Hematopoietic multipotent progenitor cell treated with erythropoietin and hydrocortisone succinate and interleukin-3 and kit ligand, for 17 days (in vitro differentiated cells): ENCODE measurements around the gene TM4SF5.
A peak's percentile ranks its signal among the peaks of the same experiment; 100 is the strongest.
"Not testable (repeated sequence)": the region's sequence is repeated elsewhere in the genome, so short reads cannot be mapped to it uniquely, and the experiment has no call there.

Experiments
- DNase-seq: peaks from one replicate; pipeline ENCODE4 v3.0.0-alpha.2; 2015; ENCODE audit warnings: low spot score

TM4SF5 gene

DNA sequence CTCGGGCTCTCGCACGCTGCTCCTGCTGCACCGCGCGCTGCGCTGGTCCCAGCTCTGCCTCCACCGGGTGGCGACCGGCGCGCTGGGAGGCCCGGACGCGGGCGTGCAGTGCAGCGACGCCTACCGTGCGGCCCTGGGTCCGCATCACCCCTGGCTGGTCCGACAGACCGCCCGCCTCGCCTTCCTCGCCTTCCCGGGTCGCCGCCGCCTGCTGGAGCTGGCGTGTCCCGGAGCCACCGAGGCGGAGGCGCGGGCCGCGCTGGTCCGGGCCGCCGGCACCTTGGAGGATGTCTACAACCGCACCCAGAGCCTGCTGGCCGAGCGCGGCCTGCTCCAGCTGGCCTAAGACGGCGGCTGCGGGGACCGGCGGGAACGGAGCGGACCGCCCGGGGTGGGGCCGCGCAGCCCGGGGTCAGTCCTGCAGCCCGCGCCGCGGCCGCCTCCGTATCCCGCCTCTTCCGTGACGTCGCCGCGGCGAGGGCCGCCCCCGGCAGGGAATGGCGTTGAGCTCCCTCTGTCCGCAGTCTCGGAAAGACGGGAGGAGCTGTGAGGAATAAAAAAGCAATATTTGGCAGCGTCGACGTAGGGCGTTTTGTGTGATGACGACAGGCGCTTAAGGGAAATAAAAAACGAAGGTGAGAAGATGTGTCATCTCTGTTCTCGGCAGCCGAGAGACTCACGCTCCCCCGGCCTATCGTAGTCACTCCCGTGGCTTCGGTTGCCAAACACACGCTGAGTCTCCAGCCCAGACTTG, 18.4 kb downstream of the TM4SF5 start:
- DNase-seq = peak; percentile 81

DNA sequence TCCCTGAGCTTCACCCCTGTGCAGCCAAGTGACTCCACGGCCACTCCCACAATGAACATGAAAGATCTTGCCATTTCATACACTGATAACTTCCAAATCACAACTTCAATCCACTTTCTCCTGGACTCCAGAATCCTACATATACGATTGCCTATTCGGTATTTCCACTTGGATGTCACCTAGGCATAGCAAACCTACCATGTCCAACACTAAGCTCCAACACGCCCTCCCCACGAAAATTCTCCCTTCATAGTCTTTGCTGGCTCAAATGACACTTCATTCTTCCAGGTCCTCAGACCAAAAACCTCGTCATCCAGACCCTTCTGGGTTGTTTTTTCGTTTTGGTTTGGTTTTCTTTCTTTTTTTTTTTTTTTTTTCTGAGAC, 19.0 kb downstream of the TM4SF5 start:
- no peak for DNase-seq

DNA sequence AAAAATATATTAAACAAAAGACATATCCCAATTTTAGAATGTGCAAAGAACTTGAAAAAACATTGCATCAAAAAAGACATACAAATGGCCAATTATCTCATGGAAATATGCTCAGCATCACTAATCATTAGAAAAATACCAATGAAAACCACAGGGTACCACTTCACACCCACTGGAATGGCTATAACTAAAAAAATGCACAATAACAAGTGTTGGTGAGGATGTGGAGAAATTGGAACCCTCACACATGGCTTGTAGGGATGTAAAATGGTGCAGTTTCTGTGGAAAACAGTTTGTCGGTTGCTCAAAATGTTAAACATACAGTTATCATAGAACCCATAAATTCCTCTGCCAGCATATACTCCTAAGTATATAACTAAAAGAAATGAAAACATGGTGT, 23.5 kb downstream of the TM4SF5 start:
- DNase-seq = no peak

DNA sequence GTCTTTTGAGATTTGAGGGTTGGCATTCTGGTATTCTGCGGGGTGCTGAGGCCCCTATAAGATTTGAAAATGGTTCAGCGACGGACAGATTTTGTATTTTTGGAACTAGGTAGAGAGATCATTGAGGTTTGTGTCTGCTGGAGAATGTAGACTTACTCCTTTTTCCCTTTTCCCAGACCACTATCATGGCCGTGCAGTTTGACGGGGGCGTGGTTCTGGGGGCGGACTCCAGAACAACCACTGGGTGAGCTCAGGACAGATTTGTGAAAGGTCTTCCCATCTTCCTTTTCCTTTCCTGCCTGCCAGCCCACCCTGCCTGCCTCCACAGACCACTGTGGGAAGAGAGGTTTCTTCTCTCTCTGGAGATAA, 24.9 kb downstream of the TM4SF5 start:
- DNase-seq = peak; percentile 42

DNA sequence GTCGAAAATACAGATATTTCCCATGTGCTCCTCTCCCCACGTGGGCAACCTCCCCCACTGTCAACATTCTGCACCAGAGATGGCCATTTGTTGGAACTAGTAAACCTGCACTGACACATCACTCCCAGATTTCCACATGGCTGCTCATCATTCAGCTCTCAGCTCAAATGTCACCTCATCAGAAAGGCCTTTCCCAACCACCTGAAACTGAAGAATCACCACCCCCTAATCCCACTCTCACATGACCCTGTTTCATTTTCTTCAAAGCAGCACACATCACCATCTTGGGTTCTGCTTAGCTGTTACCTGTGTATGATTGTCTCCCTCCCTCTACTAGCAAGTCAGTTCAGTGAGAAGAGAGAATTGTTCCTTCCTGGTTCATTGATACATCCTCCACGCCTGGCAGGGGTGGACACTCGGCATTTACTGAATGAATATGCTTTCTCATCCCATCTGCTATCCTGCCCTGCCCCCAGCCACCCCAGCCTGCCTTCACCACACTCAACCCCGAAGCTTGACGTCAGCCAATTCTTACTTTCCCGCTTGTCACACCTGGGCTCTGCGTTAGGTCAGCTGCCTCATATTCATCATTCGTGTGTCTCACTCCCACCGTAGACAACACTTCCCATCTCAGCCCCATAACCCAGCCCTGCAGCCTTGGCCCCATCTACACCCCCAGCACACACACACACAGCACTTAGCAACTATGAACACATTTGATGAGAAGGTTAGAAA, 28.9 kb downstream of the TM4SF5 start:
- no peak for DNase-seq

DNA sequence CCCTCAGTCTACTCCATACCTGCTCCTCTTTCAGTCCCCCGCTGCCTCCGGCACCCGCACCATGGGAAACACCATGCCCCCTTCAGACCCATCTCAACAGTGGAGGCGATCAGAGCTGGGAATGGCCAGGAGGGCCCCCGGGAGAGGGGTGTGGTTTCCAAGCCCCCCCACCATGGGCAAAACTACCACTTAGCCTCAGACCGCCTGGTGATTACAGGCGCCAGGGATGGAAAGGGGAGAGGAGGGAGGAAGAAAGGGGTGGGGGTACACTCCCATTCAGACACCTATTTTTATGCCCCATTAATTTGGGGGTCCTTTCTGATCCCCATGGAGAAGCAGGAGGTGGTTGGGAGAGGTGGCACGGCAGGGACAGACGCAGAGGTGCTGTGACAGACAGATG, 30.5 kb downstream of the TM4SF5 start, which contains the start of gene C17orf114:
Gene C17orf114, minus strand, starts transcription at position 101 of the 400 bp plus-strand sequence.
- DNase-seq = no peak

DNA sequence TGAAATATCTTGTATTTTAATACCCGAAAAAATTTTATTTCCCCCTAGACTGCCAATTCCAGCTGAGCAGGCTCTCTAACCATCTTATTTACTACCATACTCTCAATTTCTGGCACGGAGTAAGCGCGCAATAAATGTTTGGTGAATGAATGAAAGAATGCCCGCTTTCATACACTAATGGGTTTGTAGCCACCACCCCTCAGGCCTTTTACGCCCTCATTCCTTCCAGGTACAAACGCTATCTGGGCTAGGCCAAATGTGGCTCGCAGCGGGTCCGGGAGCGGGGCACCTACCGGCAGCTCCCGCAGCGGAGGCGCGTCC, 34.7 kb downstream of the TM4SF5 start:
- no peak for DNase-seq

DNA sequence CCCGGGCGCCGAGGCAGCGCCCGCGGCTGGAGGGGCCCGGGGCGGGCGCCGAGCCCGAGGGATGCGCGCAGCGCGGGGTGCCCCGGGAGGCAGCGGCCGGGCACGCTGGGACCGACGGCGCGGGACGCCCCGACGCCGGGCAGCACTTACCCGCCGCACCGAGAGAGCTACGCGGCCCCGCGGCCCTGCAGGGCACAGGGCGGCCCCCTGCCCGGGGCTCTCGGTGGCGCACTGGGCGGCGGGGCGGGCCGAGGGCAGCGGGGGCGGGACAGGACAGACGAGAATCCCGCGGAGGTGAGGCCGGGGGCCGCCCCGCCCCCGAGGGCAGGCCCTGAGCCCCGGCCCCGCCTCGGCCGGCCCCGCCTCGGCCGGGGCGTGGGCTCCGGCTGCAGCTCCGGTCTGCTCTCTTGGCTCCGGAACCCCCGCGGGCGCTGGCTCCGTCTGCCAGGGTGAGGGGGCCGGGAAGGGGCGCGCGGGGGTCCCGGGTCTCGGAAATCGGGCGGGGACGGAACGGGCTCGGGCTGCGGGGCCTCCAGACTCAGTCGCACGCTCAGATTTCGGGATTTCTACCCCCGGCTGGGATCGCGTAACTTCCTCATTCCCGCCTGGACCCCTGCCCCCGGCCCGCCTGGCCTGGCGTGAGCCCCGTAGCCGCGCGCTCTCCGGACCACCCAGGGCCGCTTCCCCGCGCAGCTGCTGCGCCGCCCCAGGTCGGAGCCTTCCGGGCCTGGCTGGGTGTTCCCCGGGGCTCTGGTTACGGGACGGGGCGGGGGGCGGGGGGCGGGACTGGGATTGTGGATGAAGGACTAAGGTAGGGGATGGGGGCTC, 35.3 kb downstream of the TM4SF5 start, which contains the start of gene PLD2:
Gene PLD2, plus strand, starts transcription at position 376 of the 828 bp plus-strand sequence. CDS start 621 bp downstream, outside the sequence.
- DNase-seq = peak; percentile 62

DNA sequence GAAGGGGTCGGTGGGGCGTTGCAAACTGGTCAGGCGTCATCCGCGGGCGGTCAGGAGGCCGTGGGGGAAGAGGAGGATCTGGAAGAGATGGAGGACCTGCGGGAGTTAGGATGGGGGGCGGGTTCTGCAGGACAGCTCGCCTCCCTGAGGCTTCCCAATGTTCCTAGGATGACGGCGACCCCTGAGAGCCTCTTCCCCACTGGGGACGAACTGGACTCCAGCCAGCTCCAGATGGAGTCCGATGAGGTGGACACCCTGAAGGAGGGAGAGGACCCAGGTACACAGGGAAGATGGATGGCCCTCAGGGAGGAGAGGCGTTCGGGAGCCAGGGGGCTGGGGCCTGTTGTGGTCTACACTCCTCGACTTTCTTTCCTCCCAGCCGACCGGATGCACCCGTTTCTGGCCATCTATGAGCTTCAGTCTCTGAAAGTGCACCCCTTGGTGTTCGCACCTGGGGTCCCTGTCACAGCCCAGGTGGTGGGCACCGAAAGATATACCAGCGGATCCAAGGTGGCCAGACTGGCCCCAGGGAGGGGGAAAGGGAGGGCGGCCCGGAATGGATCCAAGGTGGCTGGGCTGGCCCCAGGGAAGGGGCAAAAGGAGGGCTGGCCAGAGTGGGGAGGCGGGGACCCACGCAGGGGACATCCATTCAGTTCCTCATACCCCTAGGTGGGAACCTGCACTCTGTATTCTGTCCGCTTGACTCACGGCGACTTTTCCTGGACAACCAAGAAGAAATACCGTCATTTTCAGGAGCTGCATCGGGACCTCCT, 36.1 kb downstream of the TM4SF5 start:
- no peak for DNase-seq

DNA sequence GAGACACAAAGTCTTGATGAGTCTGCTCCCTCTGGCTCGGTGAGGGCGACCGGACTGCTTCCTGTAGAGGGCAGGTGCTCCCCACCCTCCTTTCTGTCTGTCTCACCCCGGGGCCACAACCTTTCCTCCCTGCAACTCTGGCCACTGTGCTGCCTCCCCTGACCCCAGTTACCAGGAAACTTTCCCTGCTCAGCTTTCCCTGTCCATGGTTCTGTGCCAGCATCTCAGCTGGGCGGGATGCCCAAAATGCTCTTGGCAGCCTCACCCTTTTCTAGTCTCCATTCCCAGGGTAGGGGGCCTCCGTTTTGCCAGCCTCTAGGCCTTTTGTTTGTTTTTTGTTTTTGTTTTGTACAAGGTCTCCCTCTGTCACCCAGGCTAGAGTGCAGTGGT, 36.7 kb downstream of the TM4SF5 start:
- DNase-seq = no peak

DNA sequence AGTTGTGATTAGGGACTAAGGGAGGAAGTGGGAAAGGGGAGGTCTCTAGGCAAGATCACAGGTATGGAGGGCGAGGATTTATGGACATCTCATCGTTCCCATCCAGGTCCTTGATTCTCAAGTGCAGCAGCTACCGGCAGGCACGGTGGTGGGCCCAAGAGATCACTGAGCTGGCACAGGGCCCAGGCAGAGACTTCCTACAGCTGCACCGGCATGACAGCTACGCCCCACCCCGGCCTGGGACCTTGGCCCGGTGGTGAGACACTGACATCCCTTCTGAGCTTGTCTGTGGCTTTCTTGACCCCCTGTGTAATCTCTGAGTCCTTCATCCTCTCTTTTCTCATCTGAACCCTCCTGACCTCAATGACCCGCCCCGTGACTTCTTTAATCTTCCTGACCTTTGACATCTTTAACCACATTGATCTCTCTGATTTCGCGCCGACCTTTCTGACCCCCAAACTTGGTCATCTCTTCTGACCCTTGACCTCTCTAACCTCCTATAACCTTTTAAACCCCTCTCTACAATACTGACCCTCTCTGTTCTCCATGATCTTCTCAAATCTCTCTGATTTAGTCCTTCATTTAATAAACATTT, 39.1 kb downstream of the TM4SF5 start:
- DNase-seq = no peak

DNA sequence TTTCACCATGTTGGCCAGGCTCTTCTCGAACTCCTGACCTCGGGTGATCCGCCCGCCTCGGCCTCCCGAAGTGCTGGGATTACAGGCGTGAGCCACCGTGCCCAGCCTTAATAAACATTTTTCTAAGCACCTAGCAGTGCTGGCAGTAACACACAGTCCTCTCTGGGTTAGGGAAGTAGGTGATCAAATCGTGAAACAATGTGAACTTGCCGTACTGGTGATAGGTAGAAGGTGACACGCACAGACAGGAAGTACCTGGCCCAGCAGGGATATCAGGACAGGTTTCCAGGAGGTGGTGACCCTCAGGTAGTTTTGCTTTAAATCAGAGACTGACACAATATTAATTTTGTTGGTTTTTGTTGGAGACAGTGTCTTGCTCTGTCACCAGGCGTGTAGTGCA, 39.8 kb downstream of the TM4SF5 start:
- no peak for DNase-seq

DNA sequence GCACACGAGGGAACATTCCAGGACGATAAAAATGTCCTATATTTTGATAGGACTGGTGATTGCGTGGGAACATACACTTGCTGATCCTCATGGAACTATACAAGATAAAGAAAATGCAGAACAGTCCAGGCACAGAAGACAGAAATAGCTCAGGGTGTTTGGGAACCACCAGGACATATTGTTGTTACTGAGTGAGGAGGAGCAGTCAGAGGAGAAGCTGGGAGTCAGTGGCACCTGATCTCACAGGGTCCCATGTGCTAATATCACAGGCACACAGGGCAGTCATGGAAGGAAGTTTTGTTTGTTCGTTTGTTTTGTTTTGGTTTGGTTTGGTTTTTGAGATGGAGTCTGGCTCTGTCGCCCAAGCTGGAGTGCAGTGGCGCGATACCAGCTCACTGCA, 41.0 kb downstream of the TM4SF5 start:
- DNase-seq = no peak

DNA sequence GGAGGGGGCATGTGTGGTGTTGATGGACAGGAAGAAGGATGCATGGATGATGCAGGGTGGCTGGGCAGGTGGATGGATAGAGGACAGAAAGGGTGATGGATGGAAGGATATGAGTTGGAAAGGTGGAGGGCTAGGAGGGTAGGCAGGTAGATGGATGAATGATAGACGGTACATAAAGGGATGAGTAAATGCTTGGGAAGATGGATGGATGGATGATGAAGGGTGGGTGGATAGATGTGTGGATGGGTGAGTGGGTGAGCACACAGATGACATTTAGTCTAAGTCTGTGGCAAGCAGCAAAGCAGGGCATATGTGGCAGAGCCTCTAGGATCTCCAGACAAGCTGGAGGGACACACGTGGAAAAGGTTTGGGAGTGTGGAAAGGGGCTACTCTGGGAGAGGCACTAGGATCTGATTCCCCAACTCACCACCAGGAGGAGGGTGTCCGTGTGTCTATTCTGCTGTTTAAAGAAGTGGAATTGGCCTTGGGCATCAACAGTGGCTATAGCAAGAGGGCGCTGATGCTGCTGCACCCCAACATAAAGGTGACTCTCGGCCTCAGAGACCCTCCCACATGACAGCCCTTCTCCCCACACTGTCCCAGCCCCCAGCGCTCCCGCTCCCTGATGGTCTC, 43.5 kb downstream of the TM4SF5 start:
- DNase-seq = no peak

DNA sequence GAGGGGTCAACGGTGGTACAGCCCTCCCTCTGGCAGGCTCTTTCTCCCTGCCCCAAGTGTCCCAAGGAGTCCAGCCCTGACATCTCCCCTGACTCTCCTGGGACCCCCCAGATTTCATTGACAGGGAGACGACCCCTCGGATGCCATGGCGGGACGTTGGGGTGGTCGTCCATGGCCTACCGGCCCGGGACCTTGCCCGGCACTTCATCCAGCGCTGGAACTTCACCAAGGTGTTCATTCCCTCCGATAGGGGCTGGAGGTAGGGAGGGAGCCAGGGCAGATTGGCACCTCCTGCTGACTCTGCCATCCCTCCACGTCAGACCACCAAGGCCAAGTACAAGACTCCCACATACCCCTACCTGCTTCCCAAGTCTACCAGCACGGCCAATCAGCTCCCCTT, 45.1 kb downstream of the TM4SF5 start:
- DNase-seq = no peak

DNA sequence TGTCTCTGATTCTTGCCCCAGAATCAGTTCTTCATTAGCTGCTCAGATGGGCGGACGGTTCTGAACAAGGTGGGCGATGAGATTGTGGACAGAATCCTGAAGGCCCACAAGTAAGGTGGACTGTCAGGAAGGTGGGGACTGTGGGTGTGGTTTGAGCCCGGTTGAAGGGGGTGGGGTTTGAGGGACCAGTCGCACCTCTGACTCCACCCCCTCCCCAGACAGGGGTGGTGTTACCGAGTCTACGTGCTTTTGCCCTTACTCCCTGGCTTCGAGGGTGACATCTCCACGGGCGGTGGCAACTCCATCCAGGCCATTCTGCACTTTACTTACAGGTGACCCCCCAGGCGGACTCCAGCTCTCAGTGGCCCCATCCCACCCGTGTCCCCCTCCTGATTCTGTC, 46.6 kb downstream of the TM4SF5 start:
- DNase-seq = no peak

DNA sequence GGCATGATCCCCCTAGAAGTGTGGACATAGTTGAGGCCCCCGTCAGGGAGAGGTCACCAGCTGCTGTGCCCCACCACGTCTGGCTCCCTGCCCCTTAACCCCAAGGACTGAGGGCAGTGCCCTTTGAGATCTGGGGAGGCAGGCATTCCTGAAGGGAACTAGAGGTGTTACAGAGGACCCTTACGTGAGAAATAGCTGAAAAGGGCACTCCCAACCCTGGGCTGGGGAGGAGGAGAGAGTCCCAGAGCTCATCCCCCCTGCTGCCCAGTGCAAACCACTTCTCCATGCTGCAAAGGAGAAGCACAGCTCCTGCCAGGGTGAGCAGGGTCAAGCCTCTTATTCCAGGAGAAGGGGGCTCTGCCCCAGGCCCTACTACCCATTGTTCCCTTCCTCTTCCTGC, 51.1 kb downstream of the TM4SF5 start:
- no peak for DNase-seq

DNA sequence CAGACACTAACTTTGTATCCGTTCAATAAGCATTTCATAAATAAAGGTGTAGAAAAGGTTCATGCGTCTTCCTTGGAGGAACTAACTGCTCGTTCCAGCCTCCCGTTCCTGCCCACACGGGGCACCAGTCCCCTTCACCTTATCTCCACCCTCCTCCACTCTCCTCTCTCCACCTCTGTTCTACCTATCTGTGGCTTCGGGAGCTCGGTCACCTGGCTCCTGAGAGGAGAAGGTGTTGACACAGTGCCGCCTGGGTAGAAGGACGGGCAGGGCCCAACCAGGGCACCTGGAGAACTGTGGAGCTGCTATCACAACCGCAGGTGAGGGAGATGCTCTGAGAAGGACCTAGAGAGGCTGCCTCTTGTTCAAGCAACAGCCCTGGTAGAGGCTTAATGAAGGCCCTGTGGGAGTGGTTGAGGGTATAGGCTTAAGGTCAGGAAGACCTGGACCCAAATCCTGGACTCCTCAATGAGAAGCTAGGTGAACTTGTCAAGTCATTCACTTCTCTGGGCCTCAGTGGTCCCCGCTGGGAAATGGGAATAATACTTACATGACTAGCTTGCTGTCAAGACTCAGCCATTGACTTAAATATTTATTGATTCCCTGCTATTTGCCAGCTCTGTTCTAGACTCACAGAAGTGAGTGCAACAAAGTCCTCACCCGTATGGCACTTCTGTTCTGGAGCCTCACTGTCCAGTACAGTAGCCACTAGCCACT, 51.8 kb downstream of the TM4SF5 start:
- no peak for DNase-seq

DNA sequence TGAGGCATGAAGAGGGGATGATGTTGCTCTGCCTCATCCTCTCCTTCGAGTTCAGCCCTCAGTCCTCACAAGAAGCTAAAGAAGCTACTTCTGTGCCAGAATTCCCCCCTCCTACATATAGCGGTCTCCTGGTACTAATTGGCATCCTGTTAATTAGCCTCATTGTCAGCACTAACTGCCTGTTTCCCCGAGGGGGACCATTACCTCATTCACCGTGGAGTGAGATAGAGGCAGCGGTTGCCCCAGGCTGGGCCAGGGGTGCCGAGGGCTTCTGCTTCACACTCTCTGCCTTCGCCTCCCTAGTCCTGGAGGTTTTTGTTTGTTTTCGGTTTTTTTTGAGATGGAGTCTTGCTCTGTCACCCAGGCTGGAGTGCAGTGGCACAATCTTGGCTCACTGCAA, 55.7 kb downstream of the TM4SF5 start:
- DNase-seq = no peak

DNA sequence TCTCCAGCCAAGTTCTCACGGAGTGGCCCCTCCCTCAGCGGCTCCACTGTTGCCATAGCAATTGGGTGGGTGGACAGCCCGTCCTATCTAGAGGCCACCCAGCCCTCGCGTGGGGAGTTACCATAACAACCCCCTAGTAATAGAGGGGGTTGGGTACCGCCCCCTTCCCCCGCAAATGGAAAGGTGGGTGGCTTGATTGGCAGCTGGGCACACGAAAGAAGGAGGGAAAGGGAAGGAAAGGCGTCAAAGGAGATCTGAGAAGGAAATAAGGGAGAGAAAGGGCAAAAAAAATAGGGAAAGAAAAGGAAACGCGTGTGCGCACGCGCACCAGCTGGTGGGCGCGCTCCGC, 61.1 kb downstream of the TM4SF5 start:
- DNase-seq = not testable (repeated sequence)
